Measurements from ENCODE around the gene ADPRH.

- TF ChIP-seq CTCF (IDR thresholded peaks at IDR 0.05; ENCODE audit: low read length): no peak
- TF ChIP-seq EZH2 (IDR thresholded peaks at IDR 0.05; ENCODE audit: borderline replicate concordance, low read length): no peak
These were observed 13.6 kb downstream of the ADPRH start for GRCh38 chr3:119592861-119593260.

Measured in OCI-LY1 (cell line).